ENCODE results near the gene RAB42. TPM values are rescaled to one million over a fixed set of nuclear protein-coding genes. Genes with fewer than 3 reads are reported as not detected.

RAB42 gene
- total and polyA plus RNA-seq, 2 of the 8 experiments (the other 6 are each of a cell fraction or from before 2014, with no cell fraction given): 12.5 to 16.6 TPM

GRCh38 chr1:28565726-28566125 lies 26.3 kb upstream of the RAB42 start:
- H3K18ac ChIP-seq (ENCODE audit: extremely low read depth, low read length): no peak overlapping the region
- H3K23me2 ChIP-seq (ENCODE audit: low read depth, low read length): no peaks in the 10 kb centered on the region
- H3K4me1 ChIP-seq (replicated peaks in 1 of 4; ENCODE audit: control insufficient read depth in 3 of 4, insufficient read depth in 4 of 4, low read length in 3 of 4): no peaks in the 10 kb centered on the region
- FAIRE-seq: no peak
- H4K8ac ChIP-seq (ENCODE audit: extremely low read depth, insufficient read depth, low read length): no peak overlapping the region
- H2AK5ac ChIP-seq (ENCODE audit: low read depth, low read length): no peak overlapping the region
- POLR2A ChIA-PET (ENCODE audit: partially characterized antibody): interaction anchor here (0.7 to 29.3 kb wide), 6 partner anchors 5 to 909 kb away, joined by 3 to 552 read pairs (median 4); partner anchors contain the start of gene TRNAU1AP
- WGBS, 2 experiments (ENCODE audit: extremely low coverage in 1 of 2, insufficient coverage in 1 of 2, insufficient read length in 1 of 2, insufficient replicate concordance in 2 of 2, low coverage in 1 of 2, low lambda C conversion rate in 2 of 2, missing lambda C conversion rate in 1 of 2): 98% methylated on average over 6 of the region's 6 CpGs; no CpG with 5 or more reads in 1 of the 2 experiments
- DNase-seq (ENCODE audit: low read depth in 1 of 2, low spot score in 2 of 2): no peak
- no peak overlapping the region for H3K23ac ChIP-seq (ENCODE audit: insufficient read length)
- no peaks in the 10 kb centered on the region for H3K79me1 ChIP-seq (ENCODE audit: low read depth, low read length)
- CTCF ChIA-PET (ENCODE audit: partially characterized antibody): interaction anchor here (0.6 to 2.4 kb wide), 5 partner anchors 14 to 53 kb away, joined by 3 to 9 read pairs (median 3); no protein-coding TSS in a partner anchor
- no peak overlapping the region for H4K91ac ChIP-seq (replicated peaks; ENCODE audit: insufficient read length, low read length)
- no peak overlapping the region for H3K4me3 ChIP-seq (ENCODE audit: extremely low read depth in 1 of 4, insufficient read depth in 2 of 4, low read depth in 3 of 4, low read length in 4 of 4)
- no peak overlapping the region for H3K4me2 ChIP-seq (ENCODE audit: insufficient read depth in 1 of 2, low read depth in 2 of 2, low read length in 2 of 2)
- no peak overlapping the region for H2BK20ac ChIP-seq (ENCODE audit: low read length)
- no peak overlapping the region for H2BK120ac ChIP-seq (replicated peaks; ENCODE audit: low read depth, low read length)
- H2AFZ ChIP-seq (ENCODE audit: low read length): no peak overlapping the region
- H3K27me3 ChIP-seq (replicated peaks in 1 of 4; ENCODE audit: control insufficient read depth in 3 of 4, extremely low read depth in 1 of 4, insufficient read depth in 3 of 4, low read length in 3 of 4): no peaks in the 10 kb centered on the region
- peaks cover 0 to 1% of the 10 kb centered on the region in 2 experiments for H4K20me1 ChIP-seq (replicated peaks in 1 of 2; ENCODE audit: control insufficient read depth in 1 of 2, insufficient read depth in 2 of 2, low read length in 2 of 2)
- no peak overlapping the region for H2BK5ac ChIP-seq (ENCODE audit: low read depth, low read length)
- H3K4ac ChIP-seq (replicated peaks; ENCODE audit: insufficient read length, low read depth, low read length): no peak overlapping the region
- H3K9ac ChIP-seq (replicated peaks in 1 of 4; ENCODE audit: extremely low read depth in 1 of 4, low read depth in 3 of 4, low read length in 3 of 4): no peak overlapping the region
- H3K9me3 ChIP-seq (ENCODE audit: insufficient read depth in 2 of 2, low read depth in 1 of 2, low read length in 1 of 2): no peaks in the 10 kb centered on the region
- no peak overlapping the region for H2BK15ac ChIP-seq (ENCODE audit: low read length)
- H3K79me2 ChIP-seq (ENCODE audit: control insufficient read depth in 1 of 2, insufficient read depth in 2 of 2, low read length in 2 of 2): no peaks in the 10 kb centered on the region
- H3K27ac ChIP-seq (ENCODE audit: low read depth, low read length): no peak overlapping the region
- no peak overlapping the region for H3K14ac ChIP-seq (ENCODE audit: insufficient read length)
- H3K36me3 ChIP-seq (ENCODE audit: control insufficient read depth in 2 of 4, insufficient read depth in 4 of 4, low read length in 3 of 4): peaks cover 17 to 54% (median 42%) of the 10 kb centered on the region in 4 experiments
- H3K56ac ChIP-seq (replicated peaks; ENCODE audit: insufficient read length, low read depth, low read length): no peak overlapping the region
- H2BK12ac ChIP-seq (ENCODE audit: low read depth, low read length): no peak overlapping the region
- H4K5ac ChIP-seq (ENCODE audit: insufficient read length, low read depth, low read length): no peak overlapping the region
- TF ChIP-seq, protein P1, sequence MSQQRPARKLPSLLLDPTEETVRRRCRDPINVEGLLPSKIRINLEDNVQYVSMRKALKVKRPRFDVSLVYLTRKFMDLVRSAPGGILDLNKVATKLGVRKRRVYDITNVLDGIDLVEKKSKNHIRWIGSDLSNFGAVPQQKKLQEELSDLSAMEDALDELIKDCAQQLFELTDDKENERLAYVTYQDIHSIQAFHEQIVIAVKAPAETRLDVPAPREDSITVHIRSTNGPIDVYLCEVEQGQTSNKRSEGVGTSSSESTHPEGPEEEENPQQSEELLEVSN (IDR thresholded peaks at IDR 0.05): no peak
- no peak for TF ChIP-seq RBBP5 (IDR thresholded peaks at IDR 0.05; ENCODE audit: borderline replicate concordance, low read depth, low read length)
- no peak for TF ChIP-seq CBX5 (IDR thresholded peaks at IDR 0.05; ENCODE audit: low read depth, low read length)
- no peak for TF ChIP-seq JUND (IDR thresholded peaks at IDR 0.05; ENCODE audit: low read length)
- TF ChIP-seq CHD2 (IDR thresholded peaks at IDR 0.05; ENCODE audit: low read length): no peak
- no peak for TF ChIP-seq TCF12 (IDR thresholded peaks at IDR 0.05; ENCODE audit: low read depth, low read length)
- no peak for TF ChIP-seq SIX5 (IDR thresholded peaks at IDR 0.05; ENCODE audit: low read depth, low read length)
- no peak for TF ChIP-seq TEAD4 (IDR thresholded peaks at IDR 0.05; ENCODE audit: low read depth, low read length)
- no peak for TF ChIP-seq BRCA1 (IDR thresholded peaks at IDR 0.05; ENCODE audit: low read depth, low read length)
- TF ChIP-seq NANOG (IDR thresholded peaks at IDR 0.05; ENCODE audit: insufficient read depth, low read depth, low read length, poor library complexity, severe bottlenecking): no peak
- TF ChIP-seq GTF2F1 (IDR thresholded peaks at IDR 0.05; ENCODE audit: borderline replicate concordance, low read depth, low read length): no peak
- TF ChIP-seq SRF (IDR thresholded peaks at IDR 0.05; ENCODE audit: low read depth, low read length): no peak
- no peak for TF ChIP-seq SIRT6 (IDR thresholded peaks at IDR 0.05; ENCODE audit: low read length)
- TF ChIP-seq KDM5A (IDR thresholded peaks at IDR 0.05; ENCODE audit: low read length): no peak
- TF ChIP-seq RXRA (IDR thresholded peaks at IDR 0.05; ENCODE audit: insufficient read depth, low read depth, low read length): no peak
